Activated CD8-positive, alpha-beta memory T cell treated with anti-CD3 and anti-CD28 coated beads, Interleukin-2, amount 50 U/mL, for 24 hours (primary cell): Measurements from ENCODE around the gene BTN2A1.
"Not testable (repeated sequence)": the region's sequence is repeated elsewhere in the genome, so short reads cannot be mapped to it uniquely, and the experiment has no call there.

ENCODE experiments used
- DNase-seq: peaks from one replicate; pipeline ENCODE4 v3.0.0-alpha.2; 2020; ENCODE audit errors: extremely low read depth

The BTN2A1 gene

GRCh38 chr6:26432627-26433201 is 25.0 kb upstream of the BTN2A1 start:
- no peak for DNase-seq

- DNase-seq = not testable (repeated sequence)
Measured at GRCh38 chr6:26433680-26434079, 24.1 kb upstream of the BTN2A1 start.

- no peak for DNase-seq
Measured at GRCh38 chr6:26436018-26436417, 21.7 kb upstream of the BTN2A1 start.

- no peak for DNase-seq
Measured at GRCh38 chr6:26437550-26437949, 20.2 kb upstream of the BTN2A1 start.

GRCh38 chr6:26438000-26438399 is 19.8 kb upstream of the BTN2A1 start:
- no peak for DNase-seq

GRCh38 chr6:26439151-26440125 is 18.3 kb upstream of the BTN2A1 start:
- DNase-seq = no peak

GRCh38 chr6:26440977-26441358 is 16.8 kb upstream of the BTN2A1 start:
- DNase-seq = no peak

GRCh38 chr6:26441977-26442376 is 15.8 kb upstream of the BTN2A1 start:
- DNase-seq = no peak

- peak; percentile 27 for DNase-seq
Measured at GRCh38 chr6:26445934-26446667, 11.7 kb upstream of the BTN2A1 start.

GRCh38 chr6:26447257-26447656 is 10.5 kb upstream of the BTN2A1 start:
- no peak for DNase-seq

- DNase-seq = no peak
Measured at GRCh38 chr6:26450240-26450639, 7.5 kb upstream of the BTN2A1 start.

GRCh38 chr6:26452631-26453235 is 5.0 kb upstream of the BTN2A1 start:
- no peak for DNase-seq

- DNase-seq = no peak
Measured at GRCh38 chr6:26454631-26455030, 3.1 kb upstream of the BTN2A1 start.

GRCh38 chr6:26455357-26455970 is 2.3 kb upstream of the BTN2A1 start:
- no peak for DNase-seq

GRCh38 chr6:26457264-26457805 is 420 bp upstream of the BTN2A1 start:
- no peak for DNase-seq

- no peak for DNase-seq
Measured at GRCh38 chr6:26459023-26459810, 1.5 kb downstream of the BTN2A1 start.

- DNase-seq = not testable (repeated sequence)
Measured at GRCh38 chr6:26461353-26461752, 3.6 kb downstream of the BTN2A1 start.

GRCh38 chr6:26464014-26464413 is 6.3 kb downstream of the BTN2A1 start:
- no peak for DNase-seq

GRCh38 chr6:26464416-26465131 is 6.8 kb downstream of the BTN2A1 start:
- DNase-seq = no peak

GRCh38 chr6:26465776-26466175 is 8.0 kb downstream of the BTN2A1 start:
- DNase-seq = no peak
